T47D (cell line): Measurements from ENCODE around the gene SLC6A15.

Experiments
- DNase-seq, 2 experiments: peaks; one replicate each; pipeline versions ENCODE4 v3.0.0 to v3.0.0-alpha.2; 2011 to 2012; ENCODE audit warnings: low read depth in 1 of 2, low spot score in 1 of 2
- JUND ChIP-seq: IDR thresholded peaks from 2 replicates; pipeline ENCODE4 v1.6.1; 2012; ENCODE audit warnings: low read depth
- in situ Hi-C: cut with HindIII; loops from 2 replicates; pipeline ENCODE4 v1.10.0; 2016; ENCODE audit warnings: low sequenced_read_pairs, low pct_unique_long_range_greater_than_20kb

Gene SLC6A15

GRCh38 chr12:84911271-84912197 is 1.1 kb downstream of the SLC6A15 start:
- DNase-seq: peak; percentile 80 to 86
- in situ Hi-C loops: no loop called here
- no peak for TF ChIP-seq JUND

DNA sequence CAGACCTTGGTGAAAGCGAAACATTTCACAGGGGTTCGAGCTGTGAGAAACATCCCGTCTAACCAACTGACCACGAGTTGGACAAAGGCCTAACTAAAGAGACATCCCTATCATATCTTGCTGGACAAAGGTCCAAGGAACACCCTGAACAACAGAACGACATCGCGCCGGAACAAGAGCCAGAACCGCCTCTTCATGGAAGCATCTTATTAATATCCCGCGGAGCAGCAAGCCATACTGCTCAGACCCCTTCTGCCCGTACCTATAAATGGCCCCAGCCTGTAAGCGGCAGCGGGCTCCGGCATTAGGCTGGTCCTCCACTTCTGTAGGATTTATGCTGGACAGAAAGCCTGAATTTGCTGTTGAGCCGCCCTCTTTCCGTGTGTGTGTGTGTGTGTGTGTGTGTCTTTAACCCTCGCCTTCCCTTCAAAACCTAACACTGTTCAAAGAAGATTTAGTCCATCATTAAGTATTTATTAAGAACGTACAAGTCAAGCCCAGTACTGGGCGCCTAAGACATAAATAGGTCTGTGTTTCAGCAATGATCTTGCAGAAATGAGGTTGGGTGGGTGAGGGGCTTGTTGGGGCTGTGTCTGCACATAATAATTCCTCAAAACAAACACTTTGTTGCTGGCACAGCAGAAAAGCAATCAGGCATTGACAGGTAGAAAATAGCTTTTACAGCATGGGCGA is 1.9 kb downstream of the SLC6A15 start:
- in situ Hi-C loops: no loop called here
- DNase-seq: peak in 1 of 2 experiments; percentile 49
- no peak for TF ChIP-seq JUND

DNA sequence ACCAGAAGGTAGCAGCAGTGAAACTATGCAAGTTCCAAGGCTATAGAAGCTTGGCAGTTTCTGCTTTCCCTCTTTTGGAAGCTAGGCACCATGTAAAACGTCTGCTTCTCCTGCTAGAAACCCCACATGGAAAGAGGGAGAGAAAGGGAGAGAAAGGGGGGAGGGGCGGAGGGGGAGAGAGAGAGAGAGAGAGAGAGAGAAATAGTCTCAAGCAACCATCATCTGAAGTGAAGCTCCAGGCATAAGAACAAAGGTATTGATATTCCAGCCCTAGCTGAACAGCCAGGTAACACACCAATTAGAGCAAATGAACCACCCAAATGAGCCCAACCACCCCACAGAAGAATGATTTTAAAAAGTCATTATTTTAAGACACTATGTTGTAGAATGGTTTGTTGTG is 8.5 kb downstream of the SLC6A15 start:
- DNase-seq: no peak
- no peak for TF ChIP-seq JUND
- in situ Hi-C loops: no loop called here

DNA sequence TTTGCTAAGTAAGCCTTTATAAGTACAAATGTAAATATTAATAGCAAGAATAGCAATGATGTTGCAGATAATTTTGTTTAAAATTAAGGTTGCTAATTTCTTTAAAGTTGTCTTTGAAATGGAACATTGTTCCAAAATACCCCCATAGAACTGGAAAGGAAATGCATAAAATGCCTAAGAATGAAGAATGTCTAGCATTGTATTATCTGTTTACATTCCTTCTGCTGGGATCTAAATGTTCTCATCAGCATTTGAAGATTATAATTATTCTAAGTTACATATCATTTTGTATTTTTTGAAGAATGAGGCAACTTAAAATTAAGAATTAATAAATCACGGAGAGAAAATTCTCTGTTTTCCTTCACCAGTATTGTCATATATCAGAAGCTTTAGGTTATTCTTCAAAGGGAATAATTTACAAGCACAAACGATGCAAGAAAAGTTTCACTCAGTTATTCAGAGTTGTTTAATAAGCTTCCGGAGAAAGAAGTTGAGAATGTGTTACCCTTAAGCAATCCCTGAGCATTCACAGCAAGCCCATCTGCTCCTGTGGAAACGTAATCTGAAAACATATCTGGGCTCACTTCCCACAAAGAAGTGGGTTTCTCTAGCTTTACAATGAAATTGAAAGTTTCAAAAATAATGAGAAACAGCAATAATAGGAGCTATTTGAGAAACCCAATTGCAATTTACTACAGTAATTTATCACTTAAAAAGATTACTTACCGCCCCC is 21.3 kb downstream of the SLC6A15 start:
- no peak for TF ChIP-seq JUND
- DNase-seq: no peak
- in situ Hi-C loops: loop anchor here (25.0 kb wide), 1 partner anchor 146 kb away; the partner anchor contains the start of genes LRRIQ1 and TSPAN19

GRCh38 chr12:84889818-84890217 is 22.8 kb downstream of the SLC6A15 start:
- no peak for TF ChIP-seq JUND
- no peak for DNase-seq
- in situ Hi-C loops: loop anchor here (25.0 kb wide), 1 partner anchor 147 kb away; the partner anchor contains the start of genes LRRIQ1 and TSPAN19

GRCh38 chr12:84888861-84889260 is 23.7 kb downstream of the SLC6A15 start:
- no peak for TF ChIP-seq JUND
- in situ Hi-C loops: loop anchor here (25.0 kb wide), 1 partner anchor 148 kb away; the partner anchor contains the start of genes LRRIQ1 and TSPAN19
- DNase-seq: peak in 1 of 2 experiments; percentile 62

GRCh38 chr12:84877340-84877739 is 35.3 kb downstream of the SLC6A15 start:
- in situ Hi-C loops: loop anchor here (25.0 kb wide), 1 partner anchor 160 kb away; the partner anchor contains the start of genes LRRIQ1 and TSPAN19
- TF ChIP-seq JUND: no peak

DNA sequence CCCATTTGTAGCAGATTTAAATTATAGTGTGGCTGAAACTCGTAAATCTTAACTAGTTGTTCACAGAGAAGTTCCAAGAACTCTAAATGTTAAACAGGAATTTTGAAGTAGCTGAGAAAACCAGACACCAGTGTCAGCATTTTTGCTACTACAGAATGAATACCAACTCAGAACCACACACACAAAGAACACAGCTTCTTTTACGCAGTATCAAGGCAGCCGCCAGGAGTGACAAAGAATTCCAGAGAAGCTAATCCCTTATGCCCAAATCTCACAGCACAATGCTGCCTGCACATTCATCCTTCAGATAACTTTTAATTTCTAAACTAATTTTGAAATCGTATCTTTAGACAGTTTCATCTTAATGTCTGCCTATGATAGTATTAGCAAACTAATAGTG is 37.4 kb downstream of the SLC6A15 start:
- in situ Hi-C loops: loop anchor here (25.0 kb wide), 1 partner anchor 162 kb away; the partner anchor contains the start of genes LRRIQ1 and TSPAN19
- no peak for TF ChIP-seq JUND
- DNase-seq: no peak

More at GRCh38 chr12:84877340-84877739, 35.3 kb downstream of the SLC6A15 start:
- DNase-seq: no peak

GRCh38 chr12:84874825-84875139 is 37.8 kb downstream of the SLC6A15 start:
- no peak for TF ChIP-seq JUND
- in situ Hi-C loops: loop anchor here (25.0 kb wide), 1 partner anchor 163 kb away; the partner anchor contains the start of genes LRRIQ1 and TSPAN19

GRCh38 chr12:84874125-84874824 is 38.3 kb downstream of the SLC6A15 start:
- no peak for TF ChIP-seq JUND
- in situ Hi-C loops: no loop called here
- DNase-seq: peak; percentile 13 to 79

More at GRCh38 chr12:84874825-84875139, 37.8 kb downstream of the SLC6A15 start:
- no peak for DNase-seq

- in situ Hi-C loops: no loop called here
- no peak for DNase-seq
- TF ChIP-seq JUND: no peak
These were observed 50.4 kb downstream of the SLC6A15 start for GRCh38 chr12:84862186-84862585.

DNA sequence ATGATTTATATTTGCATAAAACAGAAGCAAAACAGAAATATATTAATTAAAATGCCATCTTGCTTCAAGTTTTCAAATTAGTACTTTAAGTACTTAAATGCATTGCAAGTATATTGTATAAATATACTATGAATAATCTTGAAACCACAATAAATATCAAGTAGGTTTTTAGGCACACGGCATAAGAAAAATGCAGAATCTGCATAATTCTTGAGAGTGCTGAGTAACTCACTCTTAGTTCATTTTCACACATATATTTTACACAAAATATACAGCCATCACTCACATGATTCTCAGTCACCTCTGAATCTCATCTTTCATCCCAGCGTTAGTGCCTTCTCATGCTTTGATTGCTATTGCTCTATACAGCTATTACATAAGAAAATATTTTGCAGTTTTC is 51.9 kb downstream of the SLC6A15 start:
- no peak for TF ChIP-seq JUND
- in situ Hi-C loops: no loop called here
- no peak for DNase-seq
